Left ventricle myocardium inferior (tissue), 1 donor: ENCODE measurements around the gene KNDC1. TPM values are rescaled to one million over a fixed set of nuclear protein-coding genes. Genes with fewer than 3 reads are reported as not detected.
A peak's percentile ranks its signal among the peaks of the same experiment; 100 is the strongest.

Experiments used
- DNase-seq: peaks from one replicate; pipeline ENCODE4 v3.0.0-alpha.2; 2020
- H3K27ac ChIP-seq: fragments of 200-600 bp; replicated peaks from 2 replicates; pipeline ENCODE4 v1.8.0; 2021
- H3K27me3 ChIP-seq: fragments of 200-600 bp; 2 replicates; pipeline ENCODE4 v1.8.0; 2021; ENCODE audit warnings: low read depth
- H3K36me3 ChIP-seq: fragments of 200-600 bp; 2 replicates; pipeline ENCODE4 v1.8.0; 2021
- H3K4me1 ChIP-seq: fragments of 200-600 bp; 2 replicates; pipeline ENCODE4 v1.8.0; 2021
- H3K4me3 ChIP-seq: fragments of 200-600 bp; 2 replicates; pipeline ENCODE4 v1.8.0; 2021; ENCODE audit warnings: mild to moderate bottlenecking, moderate library complexity
- H3K9me3 ChIP-seq: fragments of 200-600 bp; replicated peaks from 2 replicates; pipeline ENCODE4 v1.8.0; 2021
- CTCF ChIP-seq: fragments of 200-600 bp; IDR thresholded peaks from 2 replicates; pipeline ENCODE4 v1.8.0; 2021; ENCODE audit warnings: antibody characterized with exemption, mild to moderate bottlenecking, borderline replicate concordance
- intact Hi-C: fragments of 100-400 bp; cut with micrococcal nuclease; formaldehyde crosslinking; loops from one replicate; pipeline ENCODE4 v1.11.0; 2022
- total RNA-seq: library from RNA; stranded (reverse); fragmentation: NEBNext Ultra II Directional; extraction: Animal tissue kit (Norgen Biotek cat#: 25700); gene quantifications from one replicate; pipeline ENCODE4 v1.2.1, GENCODE V29; 2021
- donor health status: DM: no; HTN: yes; CAD: no; lungs with severe emphysema.

The KNDC1 gene
- total RNA-seq, 1 donor from 2014 or later, result 0.11 TPM

- intact Hi-C loops, result no loop called here
- DNase-seq, result no peak
Observed at GRCh38 chr10:133123050-133123745, 36.8 kb upstream of the KNDC1 start.

GRCh38 chr10:133123746-133124356 lies 36.2 kb upstream of the KNDC1 start:
- H3K9me3 ChIP-seq, result peaks cover 12% of the 10 kb centered on the region
- TF ChIP-seq CTCF, result no peak
- peaks cover 4% of the 10 kb centered on the region for H3K4me1 ChIP-seq
- H3K27me3 ChIP-seq, result peaks cover 48% of the 10 kb centered on the region
- no peak overlapping the region for H3K27ac ChIP-seq
- intact Hi-C loops, result no loop called here
- H3K36me3 ChIP-seq, result no peaks in the 10 kb centered on the region
- no peak for DNase-seq
- H3K4me3 ChIP-seq, result no peak overlapping the region

More at GRCh38 chr10:133123050-133123745, 36.8 kb upstream of the KNDC1 start:
- Histone ChIP-seq H3K4me3 (no peak overlapping the region), H3K9me3 (peaks cover 19% of the 10 kb centered on the region), H3K27me3 (peaks cover 46% of the 10 kb centered on the region), H3K27ac (no peak overlapping the region), H3K36me3 (no peaks in the 10 kb centered on the region), H3K4me1 (peaks cover 4% of the 10 kb centered on the region)
- TF ChIP-seq CTCF, result no peak

- Histone ChIP-seq H3K36me3 (no peaks in the 10 kb centered on the region), H3K4me1 (peaks cover 4% of the 10 kb centered on the region), H3K27me3 (peaks cover 53% of the 10 kb centered on the region), H3K27ac (no peak overlapping the region), H3K9me3 (peaks cover 5% of the 10 kb centered on the region), H3K4me3 (no peak overlapping the region)
- intact Hi-C loops, result no loop called here
- peak; percentile 35 for DNase-seq
- peak; percentile 68 for TF ChIP-seq CTCF
Observed at GRCh38 chr10:133124357-133125211, 35.4 kb upstream of the KNDC1 start.

GRCh38 chr10:133125901-133126300 lies 34.1 kb upstream of the KNDC1 start:
- intact Hi-C loops, result no loop called here
- no peak overlapping the region for H3K4me3 ChIP-seq
- H3K27ac ChIP-seq, result no peak overlapping the region
- no peaks in the 10 kb centered on the region for H3K9me3 ChIP-seq
- peaks cover 4% of the 10 kb centered on the region for H3K4me1 ChIP-seq
- DNase-seq, result peak; percentile 7
- no peak for TF ChIP-seq CTCF
- no peaks in the 10 kb centered on the region for H3K36me3 ChIP-seq
- peaks cover 53% of the 10 kb centered on the region for H3K27me3 ChIP-seq

- peak; percentile 7 for DNase-seq
- peaks cover 4% of the 10 kb centered on the region for H3K4me1 ChIP-seq
- H3K36me3 ChIP-seq, result no peaks in the 10 kb centered on the region
- H3K4me3 ChIP-seq, result no peak overlapping the region
- H3K27me3 ChIP-seq, result peaks cover 53% of the 10 kb centered on the region
- H3K27ac ChIP-seq, result no peak overlapping the region
- H3K9me3 ChIP-seq, result no peaks in the 10 kb centered on the region
- intact Hi-C loops, result no loop called here
- no peak for TF ChIP-seq CTCF
Observed at GRCh38 chr10:133126431-133127290, 33.4 kb upstream of the KNDC1 start.
